ENCODE data around the gene PAIP2B. TPM values are rescaled to one million over a fixed set of nuclear protein-coding genes. Genes with fewer than 3 reads are reported as not detected.

Gene PAIP2B
- total RNA-seq, 2 experiments from 2014 or later: 3.0 to 6.9 TPM

- Histone ChIP-seq H3K79me2 (ENCODE audit: insufficient read depth, low read depth, low read length) (peaks cover 15% of the 10 kb centered on the region; the same call in 1 of the 2 replicates), H3K27ac (ENCODE audit: low read depth, low read length, poor library complexity, severe bottlenecking) (no peak overlapping the region), H2AFZ (ENCODE audit: low read length) (no peak overlapping the region), H3K4me2 (ENCODE audit: low read length) (no peak overlapping the region), H3K36me3 (ENCODE audit: insufficient read depth, low read length) (no peaks in the 10 kb centered on the region), H3K4me3 (ENCODE audit: low read depth, low read length, poor library complexity, severe bottlenecking) (no peak overlapping the region), H3K4me1 (ENCODE audit: insufficient read depth, low read length, poor library complexity, severe bottlenecking) (peaks cover 23% of the 10 kb centered on the region), H4K20me1 (ENCODE audit: insufficient read depth, low read length) (no peaks in the 10 kb centered on the region), H3K9me2 (ENCODE audit: insufficient read depth, low read length) (no peaks in the 10 kb centered on the region), H3K9me3 (ENCODE audit: low read length) (no peaks in the 10 kb centered on the region)
- intact Hi-C loops (cut with micrococcal nuclease; ENCODE audit: unreplicated experiment): no loop called here
- TF ChIP-seq EZH2phosphoT487 (IDR thresholded peaks at IDR 0.05; ENCODE audit: borderline replicate concordance, low read depth, low read length) (no peak), CTCF (conservative IDR thresholded peaks at IDR 0.05; ENCODE audit: low read length) (no peak)
- CTCF ChIA-PET (ENCODE audit: unreplicated experiment): interaction anchor here (0.5 kb wide), 1 partner anchor 292 kb away, joined by 8 read pairs; no protein-coding TSS in a partner anchor
- POLR2A ChIA-PET: interaction anchor here (0.6 kb wide), 1 partner anchor 118 kb away, joined by 3 read pairs; no protein-coding TSS in a partner anchor
- DNase-seq (ENCODE audit: low spot score): no peak
- BruUV-seq (replicated peaks): no TSS peak
Observed at GRCh38 chr2:71220743-71221142, 6.2 kb downstream of the PAIP2B start.

GRCh38 chr2:71216501-71216900, 10.4 kb downstream of the PAIP2B start:
- Histone ChIP-seq H3K4me2 (ENCODE audit: low read length) (no peak overlapping the region), H2AFZ (ENCODE audit: low read length) (no peak overlapping the region), H3K9me2 (ENCODE audit: insufficient read depth, low read length) (no peaks in the 10 kb centered on the region), H3K4me1 (ENCODE audit: insufficient read depth, low read length, poor library complexity, severe bottlenecking) (no peaks in the 10 kb centered on the region), H3K9me3 (ENCODE audit: low read length) (no peaks in the 10 kb centered on the region), H3K79me2 (ENCODE audit: insufficient read depth, low read depth, low read length) (no peaks in the 10 kb centered on the region), H3K27ac (ENCODE audit: low read depth, low read length, poor library complexity, severe bottlenecking) (no peak overlapping the region), H3K4me3 (ENCODE audit: low read depth, low read length, poor library complexity, severe bottlenecking) (no peak overlapping the region), H4K20me1 (ENCODE audit: insufficient read depth, low read length) (no peaks in the 10 kb centered on the region; the same call in 1 of the 2 replicates), H3K36me3 (ENCODE audit: insufficient read depth, low read length) (no peaks in the 10 kb centered on the region)
- ChIA-PET CTCF (ENCODE audit: unreplicated experiment) (no interaction called here), POLR2A (no interaction called here)
- BruUV-seq (replicated peaks): no TSS peak
- intact Hi-C loops (cut with micrococcal nuclease; ENCODE audit: unreplicated experiment): no loop called here
- TF ChIP-seq EZH2phosphoT487 (IDR thresholded peaks at IDR 0.05; ENCODE audit: borderline replicate concordance, low read depth, low read length) (no peak), CTCF (conservative IDR thresholded peaks at IDR 0.05; ENCODE audit: low read length) (no peak)
- no peak for DNase-seq (ENCODE audit: low spot score)

GRCh38 chr2:71215447-71215846, 11.5 kb downstream of the PAIP2B start:
- intact Hi-C loops (cut with micrococcal nuclease; ENCODE audit: unreplicated experiment): no loop called here
- no peak overlapping the region for H2AFZ ChIP-seq (ENCODE audit: low read length)
- H3K36me3 ChIP-seq (ENCODE audit: insufficient read depth, low read length): no peaks in the 10 kb centered on the region
- H3K79me2 ChIP-seq (ENCODE audit: insufficient read depth, low read depth, low read length): no peaks in the 10 kb centered on the region
- H3K9me2 ChIP-seq (ENCODE audit: insufficient read depth, low read length): no peaks in the 10 kb centered on the region
- H3K9me3 ChIP-seq (ENCODE audit: low read length): no peaks in the 10 kb centered on the region
- ChIA-PET POLR2A (no interaction called here), CTCF (ENCODE audit: unreplicated experiment) (no interaction called here)
- H3K27ac ChIP-seq (ENCODE audit: low read depth, low read length, poor library complexity, severe bottlenecking): no peak overlapping the region
- no peak for DNase-seq (ENCODE audit: low spot score)
- no peak overlapping the region for H3K4me3 ChIP-seq (ENCODE audit: low read depth, low read length, poor library complexity, severe bottlenecking)
- H4K20me1 ChIP-seq (ENCODE audit: insufficient read depth, low read length): no peaks in the 10 kb centered on the region; the same call in 1 of the 2 replicates
- H3K4me2 ChIP-seq (ENCODE audit: low read length): no peak overlapping the region
- no TSS peak for BruUV-seq (replicated peaks)
- TF ChIP-seq CTCF (conservative IDR thresholded peaks at IDR 0.05; ENCODE audit: low read length) (no peak), EZH2phosphoT487 (IDR thresholded peaks at IDR 0.05; ENCODE audit: borderline replicate concordance, low read depth, low read length) (no peak)
- no peaks in the 10 kb centered on the region for H3K4me1 ChIP-seq (ENCODE audit: insufficient read depth, low read length, poor library complexity, severe bottlenecking)
